Kidney (tissue), 14 donors: ENCODE measurements around the gene AP2A2. TPM values are rescaled to one million over a fixed set of nuclear protein-coding genes. Genes with fewer than 3 reads are reported as not detected.

Experiments used
- DNase-seq, 5 donors: peaks; one replicate each; pipeline ENCODE4 v3.0.0-alpha.2; 2013 to 2020
- FAIRE-seq: peaks from 2 replicates; lab custom pipeline; 2012; peaks lifted over from hg19 to GRCh38; lab: Jason Lieb, UNC
- H3K27ac ChIP-seq, 2 donors: one replicate each; pipeline ENCODE4 v1.7.0; 2013; ENCODE audit warnings: low read depth in 2 of 2, low read length in 2 of 2, inconsistent platforms in 1 of 2
- H3K27me3 ChIP-seq: one replicate; pipeline ENCODE4 v1.7.1; 2013; ENCODE audit warnings: low read length, inconsistent platforms; ENCODE audit not compliant: control insufficient read depth, insufficient read depth
- H3K36me3 ChIP-seq, 3 donors: one replicate each; pipeline versions ENCODE4 v1.7.0 to v1.7.1; 2013; ENCODE audit warnings: low read length in 3 of 3, control low read depth in 1 of 3, inconsistent platforms in 1 of 3; ENCODE audit not compliant: insufficient read depth in 3 of 3, control insufficient read depth in 2 of 3
- H3K4me1 ChIP-seq, 3 donors: one replicate each; pipeline versions ENCODE4 v1.7.0 to v1.7.1; 2013; ENCODE audit warnings: low read length in 3 of 3, inconsistent platforms in 1 of 3, low read depth in 1 of 3; ENCODE audit not compliant: control insufficient read depth in 2 of 3, insufficient read depth in 2 of 3
- H3K4me3 ChIP-seq, 3 donors: one replicate each; pipeline versions ENCODE4 v1.7.0 to v1.8.1; 2013; ENCODE audit warnings: low read length in 3 of 3, control low read depth in 1 of 3, inconsistent platforms in 1 of 3
- H3K9ac ChIP-seq, 3 donors: one replicate each; pipeline versions ENCODE4 v1.7.0 to v1.7.1; 2013; ENCODE audit warnings: low read length in 3 of 3, control low read depth in 1 of 3, inconsistent platforms in 1 of 3
- H3K9me3 ChIP-seq, 3 donors: one replicate each; pipeline versions ENCODE4 v1.7.0 to v1.7.1; 2013; ENCODE audit warnings: low read length in 3 of 3, control low read depth in 1 of 3, inconsistent platforms in 1 of 3; ENCODE audit not compliant: control insufficient read depth in 2 of 3, insufficient read depth in 1 of 3
- intact Hi-C: fragments of 100-400 bp; cut with DNase I; formaldehyde crosslinking; loops from one replicate; pipeline ENCODE4 v1.11.1; 2022
- polyA plus RNA-seq: library from polyadenylated mRNA; stranded (reverse); fragments of 350-450 nt; fragmentation: Illumina TruSeq; extraction: RNeasy Lipid Tissue Mini Kit (QIAGEN cat#74804); gene quantifications from one replicate; pipeline ENCODE4 v1.2.3, GENCODE V29; 2014; ENCODE audit warnings: low read depth, low replicate concordance; ENCODE audit not compliant: insufficient read depth
- total RNA-seq: library from RNA; stranded (reverse); fragmentation: NEBNext Ultra II Directional; extraction: Animal tissue kit (Norgen Biotek cat#: 25700); gene quantifications from one replicate; pipeline ENCODE4 v1.2.1, GENCODE V29; 2021
- TF ChIP-seq, protein P1 (sequence below): IDR thresholded peaks from 3 replicates; pipeline ENCODE4 v1.5.1; 2012; ENCODE audit warnings: mild to moderate bottlenecking, moderate library complexity, borderline replicate concordance; ENCODE audit not compliant: insufficient read depth; ENCODE audit errors: extremely low read depth
- donor health status: control.
- donor health status: control.
- donor health status: control.
- donor health status: control.
- donor health status: control.
- donor health status: DM: yes; HTN: yes; CAD: no.
- donor health status: Normal renal cell carcinoma (clear cell type).

The AP2A2 gene
- total and polyA plus RNA-seq, 2 donors from 2014 or later: 76.5 to 144 TPM

DNA sequence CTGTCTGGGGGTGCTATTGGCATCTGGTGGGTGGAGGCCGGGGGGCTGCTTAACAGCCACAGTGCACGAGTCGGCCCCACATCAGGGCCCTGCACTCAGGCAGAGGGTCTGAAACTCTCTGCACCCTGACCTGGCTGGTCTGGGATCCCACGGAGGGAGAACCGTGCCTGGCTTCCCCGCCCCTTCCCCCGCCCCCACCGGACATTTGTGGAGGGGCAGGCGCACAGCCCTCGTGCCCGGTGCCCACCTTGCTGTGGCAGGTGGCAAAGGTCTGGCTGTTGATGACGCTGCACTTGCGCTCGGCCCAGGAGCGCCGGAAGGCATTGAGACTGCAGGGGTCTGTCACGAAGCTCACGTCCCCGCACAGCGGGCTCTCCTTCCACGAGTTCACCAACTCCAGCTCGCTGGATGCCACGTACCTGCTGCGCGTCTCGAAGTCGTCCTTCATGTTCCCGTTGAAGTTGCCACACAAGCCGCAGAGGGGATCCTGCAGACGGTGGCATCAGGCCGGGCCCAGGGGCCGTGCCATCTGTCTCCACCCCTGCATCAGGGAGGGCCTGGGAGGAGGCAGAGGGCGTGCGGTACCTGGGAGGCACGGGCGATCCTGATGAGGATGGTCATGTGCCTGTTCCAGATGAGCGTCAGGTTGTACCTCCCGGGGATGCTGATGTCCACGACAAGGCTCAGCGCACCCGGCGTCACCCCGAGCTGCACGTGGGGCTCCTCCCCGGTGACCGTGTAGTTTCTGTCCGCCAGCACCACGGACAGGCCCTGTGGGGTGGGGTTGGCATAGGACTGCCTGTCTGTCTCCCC lies 99.1 kb downstream of the AP2A2 start:
- Histone ChIP-seq H3K9ac (no peak overlapping the region), H3K9me3 (peaks cover 0 to 3% (median 0%) of the 10 kb centered on the region in 3 donors), H3K27me3 (no peaks in the 10 kb centered on the region), H3K36me3 (peaks cover 0 to 2% (median 0%) of the 10 kb centered on the region in 3 donors), H3K4me3 (no peak overlapping the region), H3K4me1 (no peaks in the 10 kb centered on the region), H3K27ac (no peak overlapping the region)
- TF ChIP-seq, protein P1, sequence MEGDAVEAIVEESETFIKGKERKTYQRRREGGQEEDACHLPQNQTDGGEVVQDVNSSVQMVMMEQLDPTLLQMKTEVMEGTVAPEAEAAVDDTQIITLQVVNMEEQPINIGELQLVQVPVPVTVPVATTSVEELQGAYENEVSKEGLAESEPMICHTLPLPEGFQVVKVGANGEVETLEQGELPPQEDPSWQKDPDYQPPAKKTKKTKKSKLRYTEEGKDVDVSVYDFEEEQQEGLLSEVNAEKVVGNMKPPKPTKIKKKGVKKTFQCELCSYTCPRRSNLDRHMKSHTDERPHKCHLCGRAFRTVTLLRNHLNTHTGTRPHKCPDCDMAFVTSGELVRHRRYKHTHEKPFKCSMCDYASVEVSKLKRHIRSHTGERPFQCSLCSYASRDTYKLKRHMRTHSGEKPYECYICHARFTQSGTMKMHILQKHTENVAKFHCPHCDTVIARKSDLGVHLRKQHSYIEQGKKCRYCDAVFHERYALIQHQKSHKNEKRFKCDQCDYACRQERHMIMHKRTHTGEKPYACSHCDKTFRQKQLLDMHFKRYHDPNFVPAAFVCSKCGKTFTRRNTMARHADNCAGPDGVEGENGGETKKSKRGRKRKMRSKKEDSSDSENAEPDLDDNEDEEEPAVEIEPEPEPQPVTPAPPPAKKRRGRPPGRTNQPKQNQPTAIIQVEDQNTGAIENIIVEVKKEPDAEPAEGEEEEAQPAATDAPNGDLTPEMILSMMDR: no peak
- intact Hi-C loops: no loop called here
- FAIRE-seq: no peak
- DNase-seq: no peak

DNA sequence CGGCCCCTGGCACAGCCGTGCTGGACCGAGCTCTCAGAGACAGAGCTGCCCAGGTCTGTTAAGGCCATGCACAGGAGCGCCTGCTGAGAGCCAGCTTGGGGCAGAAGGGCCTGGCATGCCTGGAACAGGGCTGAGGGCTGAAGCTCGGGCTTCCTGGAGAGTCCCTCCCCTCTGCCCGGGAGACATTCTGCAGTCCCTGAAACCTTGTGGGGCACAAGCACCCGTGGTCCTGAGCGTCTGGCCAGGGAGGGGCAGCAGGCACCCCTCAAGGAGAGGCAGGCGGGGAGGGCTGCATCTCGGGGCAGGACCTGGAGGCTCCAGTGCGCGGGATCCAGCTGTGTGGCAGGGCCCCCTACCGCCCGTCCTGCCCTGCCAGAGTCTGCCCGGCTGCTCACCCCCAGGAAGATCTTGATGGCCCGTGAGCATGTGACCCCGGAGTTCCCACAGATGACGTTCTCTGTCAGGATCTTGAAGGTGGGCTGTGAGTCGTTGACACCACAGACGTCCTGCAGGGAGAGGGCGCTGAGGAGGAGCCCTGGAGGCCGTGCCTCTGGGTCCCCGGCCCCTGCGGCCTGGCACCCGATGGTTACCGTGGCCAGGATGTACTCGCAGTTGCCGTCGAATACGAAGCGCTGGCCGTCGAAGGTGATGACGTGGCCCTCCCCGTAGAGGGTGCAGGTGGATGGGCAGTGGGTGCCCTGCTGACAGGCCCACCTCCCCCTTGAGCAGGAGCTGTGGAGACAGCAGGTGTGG lies 99.9 kb downstream of the AP2A2 start:
- Histone ChIP-seq H3K9me3 (peaks cover 0 to 3% (median 0%) of the 10 kb centered on the region in 3 donors), H3K27me3 (no peaks in the 10 kb centered on the region), H3K9ac (no peak overlapping the region), H3K27ac (no peak overlapping the region), H3K4me3 (no peak overlapping the region), H3K4me1 (no peaks in the 10 kb centered on the region), H3K36me3 (peaks cover 0 to 2% (median 0%) of the 10 kb centered on the region in 3 donors)
- intact Hi-C loops: no loop called here
- DNase-seq: no peak
- FAIRE-seq: no peak
- TF ChIP-seq, protein P1: no peak

DNA sequence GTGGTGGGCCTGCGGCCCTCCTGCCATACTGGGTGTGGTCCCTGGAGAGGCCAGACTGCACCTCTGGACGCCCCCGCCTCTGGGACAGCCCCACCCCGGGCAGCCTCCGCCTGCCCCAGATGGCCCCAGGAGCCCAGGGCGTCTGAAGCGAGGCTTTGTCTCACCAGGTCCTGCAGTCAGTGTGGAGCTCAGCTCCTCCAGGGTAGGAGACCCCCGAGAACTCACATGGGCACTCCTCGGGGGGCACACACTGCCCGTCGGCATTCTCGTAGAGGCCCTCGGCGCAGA lies 100.4 kb downstream of the AP2A2 start:
- no peak overlapping the region for H3K4me3 ChIP-seq
- H3K36me3 ChIP-seq: peaks cover 0 to 2% (median 0%) of the 10 kb centered on the region in 3 donors
- FAIRE-seq: no peak
- intact Hi-C loops: no loop called here
- no peak overlapping the region for H3K27ac ChIP-seq
- no peak for DNase-seq
- H3K4me1 ChIP-seq: no peaks in the 10 kb centered on the region
- H3K27me3 ChIP-seq: no peaks in the 10 kb centered on the region
- TF ChIP-seq, protein P1: no peak
- H3K9me3 ChIP-seq: peaks cover 0 to 3% (median 0%) of the 10 kb centered on the region in 3 donors
- H3K9ac ChIP-seq: no peak overlapping the region
